NCI-H2196 (cell line): ENCODE measurements around the gene MARK2.

Experiments used
- DNase-seq: peaks from one replicate; lab custom pipeline; 2025; ENCODE audit not compliant: unreplicated experiment; lab: John Stamatoyannopoulos, UW

The MARK2 gene

GRCh38 chr11:63920126-63920938 is 81.4 kb downstream of the MARK2 start:
- no peak for DNase-seq

- no peak for DNase-seq
Measured at GRCh38 chr11:63920939-63921417, 82.1 kb downstream of the MARK2 start.

GRCh38 chr11:63922673-63923192 is 83.8 kb downstream of the MARK2 start:
- no peak for DNase-seq

GRCh38 chr11:63923319-63923718 is 84.4 kb downstream of the MARK2 start:
- DNase-seq = no peak

- DNase-seq = no peak
Measured at GRCh38 chr11:63929616-63930015, 90.7 kb downstream of the MARK2 start.

- DNase-seq = no peak
Measured at GRCh38 chr11:63931045-63931444, 92.1 kb downstream of the MARK2 start.

GRCh38 chr11:63931876-63932275 is 93.0 kb downstream of the MARK2 start:
- DNase-seq = no peak

GRCh38 chr11:63933459-63933858 is 94.5 kb downstream of the MARK2 start:
- no peak for DNase-seq

GRCh38 chr11:63937713-63938478 is 99.0 kb downstream of the MARK2 start:
- peak; percentile 61 for DNase-seq

- peak; percentile 99 for DNase-seq
Measured at GRCh38 chr11:63938479-63939396, 99.8 kb downstream of the MARK2 start, which contains the start of gene NAA40. NAA40 (plus strand) TSS chr11:63939002; CDS start chr11:63939097, 95 bp downstream.

- DNase-seq = no peak
Measured at GRCh38 chr11:63939397-63939891, 100.5 kb downstream of the MARK2 start.

GRCh38 chr11:63940786-63941185 is 101.9 kb downstream of the MARK2 start:
- DNase-seq = no peak

GRCh38 chr11:63941901-63942300 is 103.0 kb downstream of the MARK2 start:
- DNase-seq = no peak

- DNase-seq = no peak
Measured at GRCh38 chr11:63942803-63943202, 103.9 kb downstream of the MARK2 start.

- DNase-seq = no peak
Measured at GRCh38 chr11:63944987-63945386, 106.1 kb downstream of the MARK2 start.

GRCh38 chr11:63945477-63946163 is 106.7 kb downstream of the MARK2 start:
- peak; percentile 80 for DNase-seq

- no peak for DNase-seq
Measured at GRCh38 chr11:63951779-63952536, 113.0 kb downstream of the MARK2 start.

GRCh38 chr11:63952570-63952969 is 113.7 kb downstream of the MARK2 start:
- no peak for DNase-seq

- DNase-seq = no peak
Measured at GRCh38 chr11:63958008-63958407, 119.1 kb downstream of the MARK2 start.
